NCI-H2029 treated with DMSO at 0.1 percent for 48 hours (cell line): Measurements from ENCODE around the gene TTC17.
"Not testable (repeated sequence)": the region's sequence is repeated elsewhere in the genome, so short reads cannot be mapped to it uniquely, and the experiment has no call there.

Source experiments
- DNase-seq: peaks from one replicate; lab custom pipeline; 2025; lab: John Stamatoyannopoulos, UW

TTC17 gene

GRCh38 chr11:43382614-43383013 lies 23.9 kb downstream of the TTC17 start:
- no peak for DNase-seq

GRCh38 chr11:43384393-43384792 lies 25.7 kb downstream of the TTC17 start:
- DNase-seq, result no peak

GRCh38 chr11:43392713-43393112 lies 34.0 kb downstream of the TTC17 start:
- no peak for DNase-seq

- no peak for DNase-seq
These were observed 35.1 kb downstream of the TTC17 start for GRCh38 chr11:43393765-43394355.

GRCh38 chr11:43396617-43397016 lies 37.9 kb downstream of the TTC17 start:
- no peak for DNase-seq

- no peak for DNase-seq
These were observed 38.5 kb downstream of the TTC17 start for GRCh38 chr11:43397251-43397650.

GRCh38 chr11:43399983-43400630 lies 41.4 kb downstream of the TTC17 start:
- DNase-seq, result no peak

GRCh38 chr11:43401252-43401651 lies 42.5 kb downstream of the TTC17 start:
- DNase-seq, result no peak

GRCh38 chr11:43401811-43402210 lies 43.1 kb downstream of the TTC17 start:
- not testable (repeated sequence) for DNase-seq

GRCh38 chr11:43403357-43404231 lies 44.9 kb downstream of the TTC17 start:
- DNase-seq, result no peak

- no peak for DNase-seq
These were observed 45.7 kb downstream of the TTC17 start for GRCh38 chr11:43404406-43404805.

GRCh38 chr11:43404836-43405479 lies 46.2 kb downstream of the TTC17 start:
- no peak for DNase-seq

GRCh38 chr11:43408277-43408676 lies 49.6 kb downstream of the TTC17 start:
- DNase-seq, result no peak

- DNase-seq, result no peak
These were observed 51.7 kb downstream of the TTC17 start for GRCh38 chr11:43410394-43410793.

GRCh38 chr11:43418197-43418596 lies 59.5 kb downstream of the TTC17 start:
- no peak for DNase-seq

- no peak for DNase-seq
These were observed 60.7 kb downstream of the TTC17 start for GRCh38 chr11:43419460-43419859.

- DNase-seq, result no peak
These were observed 69.3 kb downstream of the TTC17 start for GRCh38 chr11:43427971-43428370.

- DNase-seq, result not testable (repeated sequence)
These were observed 72.2 kb downstream of the TTC17 start for GRCh38 chr11:43430916-43431315.

- DNase-seq, result no peak
These were observed 76.2 kb downstream of the TTC17 start for GRCh38 chr11:43434893-43435292.

GRCh38 chr11:43440486-43440885 lies 81.8 kb downstream of the TTC17 start:
- DNase-seq, result no peak

GRCh38 chr11:43443811-43444210 lies 85.1 kb downstream of the TTC17 start:
- DNase-seq, result no peak

- no peak for DNase-seq
These were observed 88.4 kb downstream of the TTC17 start for GRCh38 chr11:43447151-43447550.

GRCh38 chr11:43458486-43458885 lies 99.8 kb downstream of the TTC17 start:
- no peak for DNase-seq
